ENCODE data around the gene CACNA2D1.

CACNA2D1 gene

GRCh38 chr7:82211333-82211732 is 232.2 kb downstream of the CACNA2D1 start:
- DNase-seq, result no peak

- DNase-seq, result no peak
Measured at GRCh38 chr7:82210416-82211184, 233.0 kb downstream of the CACNA2D1 start.

GRCh38 chr7:82209179-82209747 is 234.3 kb downstream of the CACNA2D1 start:
- no peak for DNase-seq

GRCh38 chr7:82204694-82205093 is 238.9 kb downstream of the CACNA2D1 start:
- DNase-seq, result no peak

GRCh38 chr7:82202965-82203364 is 240.6 kb downstream of the CACNA2D1 start:
- no peak for DNase-seq

GRCh38 chr7:82202107-82202506 is 241.5 kb downstream of the CACNA2D1 start:
- no peak for DNase-seq

- no peak for DNase-seq
Measured at GRCh38 chr7:82200601-82201000, 243.0 kb downstream of the CACNA2D1 start.

- DNase-seq, result no peak
Measured at GRCh38 chr7:82194016-82194643, 249.4 kb downstream of the CACNA2D1 start.

- no peak for DNase-seq
Measured at GRCh38 chr7:82188636-82189035, 254.9 kb downstream of the CACNA2D1 start.

GRCh38 chr7:82185443-82185842 is 258.1 kb downstream of the CACNA2D1 start:
- no peak for DNase-seq

- DNase-seq, result no peak
Measured at GRCh38 chr7:82183634-82184033, 259.9 kb downstream of the CACNA2D1 start.

- no peak for DNase-seq
Measured at GRCh38 chr7:82179311-82179710, 264.3 kb downstream of the CACNA2D1 start.

GRCh38 chr7:82175319-82175718 is 268.3 kb downstream of the CACNA2D1 start:
- DNase-seq, result no peak

- DNase-seq, result no peak
Measured at GRCh38 chr7:82173400-82174021, 270.1 kb downstream of the CACNA2D1 start.

- no peak for DNase-seq
Measured at GRCh38 chr7:82172881-82173280, 270.7 kb downstream of the CACNA2D1 start.

- no peak for DNase-seq
Measured at GRCh38 chr7:82172017-82172416, 271.6 kb downstream of the CACNA2D1 start.

- no peak for DNase-seq
Measured at GRCh38 chr7:82167558-82168314, 275.8 kb downstream of the CACNA2D1 start.

GRCh38 chr7:82166260-82167015 is 277.1 kb downstream of the CACNA2D1 start:
- DNase-seq, result no peak

GRCh38 chr7:82164813-82165212 is 278.8 kb downstream of the CACNA2D1 start:
- no peak for DNase-seq

- DNase-seq, result no peak
Measured at GRCh38 chr7:82164410-82164809, 279.2 kb downstream of the CACNA2D1 start.

GRCh38 chr7:82163586-82163985 is 280.0 kb downstream of the CACNA2D1 start:
- no peak for DNase-seq

GRCh38 chr7:82162289-82162688 is 281.3 kb downstream of the CACNA2D1 start:
- DNase-seq, result no peak

Data from CD4-positive, alpha-beta T cell treated with Interleukin-6 for 4 hours (primary cell).